ENCODE data around the gene STXBP1. TPM values are rescaled to one million over a fixed set of nuclear protein-coding genes. Genes with fewer than 3 reads are reported as not detected.

Gene STXBP1
- total RNA-seq, 4 donors from 2014 or later, result 17.2 to 34.0 (median 19.8) TPM

- Histone ChIP-seq H3K27ac (replicated peaks in 1 of 4) (peak overlapping the region in 1 of 4 donors; percentile 94), H3K4me3 (no peak overlapping the region), H3K36me3 (peaks cover 16 to 41% (median 33%) of the 10 kb centered on the region in 4 donors), H3K9me3 (no peaks in the 10 kb centered on the region), H3K4me1 (peaks cover 11 to 31% (median 21%) of the 10 kb centered on the region in 4 donors), H3K27me3 (peaks cover 0 to 3% (median 0%) of the 10 kb centered on the region in 4 donors)
- WGBS, result 59% methylated on average over 2 of the region's 2 CpGs
- DNase-seq (ENCODE audit: extremely low spot score), result no peak
- no peak for TF ChIP-seq EP300 (IDR thresholded peaks at IDR 0.05)
- intact Hi-C loops (cut with DNase I), result loop anchor here (2.0 to 5.0 kb wide), 3 partner anchors 121 to 221 kb away; partner anchors contain the start of gene STXBP1
Observed at GRCh38 chr9:127733614-127734013, 121.5 kb downstream of the STXBP1 start.

- Histone ChIP-seq H3K27ac (replicated peaks in 1 of 4) (peak overlapping the region; percentile 94 to 98 (median 95)), H3K4me1 (peaks cover 11 to 31% (median 21%) of the 10 kb centered on the region in 4 donors), H3K4me3 (peak overlapping the region; percentile 73 to 89 (median 82)), H3K36me3 (peaks cover 16 to 48% (median 36%) of the 10 kb centered on the region in 4 donors), H3K27me3 (peaks cover 0 to 6% (median 0%) of the 10 kb centered on the region in 4 donors), H3K9me3 (no peaks in the 10 kb centered on the region)
- TF ChIP-seq POLR2A (IDR thresholded peaks at IDR 0.05; ENCODE audit: low read depth), result no peak
- TF ChIP-seq POLR2AphosphoS5 (IDR thresholded peaks at IDR 0.05), result no peak
- TF ChIP-seq EP300 (IDR thresholded peaks at IDR 0.05), result no peak
- no peak for TF ChIP-seq CTCF (IDR thresholded peaks at IDR 0.05)
- intact Hi-C loops (cut with DNase I), result loop anchor here (2.0 to 5.0 kb wide), 3 partner anchors 122 to 222 kb away; partner anchors contain the start of gene STXBP1
- DNase-seq (ENCODE audit: extremely low spot score), result no peak
- 60% methylated on average over 3 of the region's 22 CpGs for WGBS
Observed at GRCh38 chr9:127734247-127734746, 122.2 kb downstream of the STXBP1 start.

GRCh38 chr9:127734747-127735529 is 122.9 kb downstream of the STXBP1 start, which contains the start of gene TOR2A:
Gene TOR2A, minus strand, starts transcription at chr9:127735294. Its CDS starts 24 bp downstream, at chr9:127735270.
- DNase-seq (ENCODE audit: extremely low spot score), result peak; percentile 99
- H3K27me3 ChIP-seq, result peaks cover 0 to 10% (median 0%) of the 10 kb centered on the region in 4 donors
- peak within 1 kb of the TSS; percentile 73 to 89 (median 82) for H3K4me3 ChIP-seq
- TF ChIP-seq EP300 (IDR thresholded peaks at IDR 0.05) (no peak), CTCF (IDR thresholded peaks at IDR 0.05) (peak; percentile 89 to 100 (median 92)), POLR2AphosphoS5 (IDR thresholded peaks at IDR 0.05) (peak; percentile 90 to 92), POLR2A (IDR thresholded peaks at IDR 0.05; ENCODE audit: low read depth) (peak; percentile 55)
- H3K9me3 ChIP-seq, result no peaks in the 10 kb centered on the region
- intact Hi-C loops (cut with DNase I), result loop anchor here (1.0 to 5.0 kb wide), 6 partner anchors 50 to 223 kb away; partner anchors contain the start of gene STXBP1
- H3K27ac ChIP-seq (replicated peaks in 1 of 4), result peak within 1 kb of the TSS; percentile 94 to 98 (median 95)
- peaks cover 16 to 54% (median 40%) of the 10 kb centered on the region in 4 donors for H3K36me3 ChIP-seq
- H3K4me1 ChIP-seq, result peaks cover 11 to 35% (median 25%) of the 10 kb centered on the region in 4 donors
- 0% methylated on average over 41 of the region's 76 CpGs for WGBS

GRCh38 chr9:127735530-127736185 is 123.6 kb downstream of the STXBP1 start:
- DNase-seq (ENCODE audit: extremely low spot score), result no peak
- 35% methylated on average over 13 of the region's 15 CpGs for WGBS
- Histone ChIP-seq H3K4me1 (peaks cover 16 to 39% (median 30%) of the 10 kb centered on the region in 4 donors), H3K27me3 (peaks cover 0 to 10% (median 0%) of the 10 kb centered on the region in 4 donors), H3K9me3 (no peaks in the 10 kb centered on the region), H3K36me3 (peaks cover 16 to 58% (median 40%) of the 10 kb centered on the region in 4 donors), H3K4me3 (peak overlapping the region; percentile 73 to 89 (median 82)), H3K27ac (replicated peaks in 1 of 4) (peak overlapping the region; percentile 94 to 98 (median 95))
- intact Hi-C loops (cut with DNase I), result loop anchor here (1.0 to 5.0 kb wide), 4 partner anchors 50 to 186 kb away; no protein-coding TSS in a partner anchor
- TF ChIP-seq POLR2A (IDR thresholded peaks at IDR 0.05; ENCODE audit: low read depth) (no peak), POLR2AphosphoS5 (IDR thresholded peaks at IDR 0.05) (no peak), CTCF (IDR thresholded peaks at IDR 0.05) (no peak), EP300 (IDR thresholded peaks at IDR 0.05) (no peak)
